MV-4-11 (cell line): ENCODE data around the gene MED13L.

ENCODE experiments used
- DNase-seq: peaks from one replicate; lab custom pipeline; 2025; lab: John Stamatoyannopoulos, UW

MED13L gene

GRCh38 chr12:116128779-116129178 lies 148.7 kb downstream of the MED13L start:
- no peak for DNase-seq

- DNase-seq, result no peak
Observed at GRCh38 chr12:116127859-116128258, 149.6 kb downstream of the MED13L start.

GRCh38 chr12:116126610-116127009 lies 150.9 kb downstream of the MED13L start:
- DNase-seq, result no peak

DNA sequence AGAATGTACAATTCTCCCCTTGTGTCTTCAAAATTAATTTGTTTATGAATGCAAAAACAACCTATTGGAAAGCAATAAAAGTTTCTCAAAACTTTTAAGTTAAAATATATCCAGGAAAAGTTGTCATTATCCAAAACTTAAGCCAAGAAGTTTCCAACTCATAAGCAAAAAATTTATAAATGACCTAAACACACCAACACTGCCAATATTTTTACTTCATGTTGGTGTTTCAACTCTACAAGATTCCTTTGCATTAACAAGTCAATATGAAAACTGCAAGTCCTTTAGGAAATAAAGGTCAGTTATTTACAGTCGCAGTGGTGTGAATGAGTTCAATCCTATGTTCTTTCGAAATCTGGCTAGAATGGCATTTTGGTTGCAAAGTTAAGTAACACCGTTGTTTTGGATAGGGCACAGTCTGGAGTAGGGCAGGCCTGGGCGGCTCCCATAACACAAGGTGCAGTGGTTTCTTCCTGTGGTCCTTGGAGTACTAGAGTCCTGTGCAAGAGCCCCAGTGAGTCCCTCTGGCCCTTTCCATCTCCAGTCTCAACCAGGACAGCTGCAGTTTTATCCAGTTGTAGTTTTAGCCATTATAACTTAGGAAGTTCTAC lies 151.4 kb downstream of the MED13L start:
- DNase-seq, result peak; percentile 66

DNA sequence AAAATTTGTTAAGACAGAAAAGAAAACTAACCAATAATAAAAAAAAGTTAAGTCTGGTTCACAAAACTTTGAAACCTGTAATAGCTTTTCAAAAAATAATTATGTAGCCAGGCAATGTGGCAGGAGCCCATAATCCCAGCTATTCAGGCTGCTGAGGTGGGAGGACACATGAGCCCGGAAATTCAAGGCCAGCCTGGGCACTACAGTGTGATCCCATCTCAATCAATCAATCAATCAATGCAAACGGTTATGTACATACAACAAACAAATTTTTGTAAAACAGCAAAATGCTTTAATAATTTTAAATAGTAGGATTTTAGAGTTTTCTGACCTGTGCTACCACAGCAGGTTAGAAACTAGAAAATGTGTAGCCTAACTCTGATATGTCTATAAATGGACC lies 152.4 kb downstream of the MED13L start:
- no peak for DNase-seq

- DNase-seq, result peak; percentile 71
Observed at GRCh38 chr12:116123451-116124258, 153.8 kb downstream of the MED13L start.

- no peak for DNase-seq
Observed at GRCh38 chr12:116122628-116123027, 154.9 kb downstream of the MED13L start.

DNA sequence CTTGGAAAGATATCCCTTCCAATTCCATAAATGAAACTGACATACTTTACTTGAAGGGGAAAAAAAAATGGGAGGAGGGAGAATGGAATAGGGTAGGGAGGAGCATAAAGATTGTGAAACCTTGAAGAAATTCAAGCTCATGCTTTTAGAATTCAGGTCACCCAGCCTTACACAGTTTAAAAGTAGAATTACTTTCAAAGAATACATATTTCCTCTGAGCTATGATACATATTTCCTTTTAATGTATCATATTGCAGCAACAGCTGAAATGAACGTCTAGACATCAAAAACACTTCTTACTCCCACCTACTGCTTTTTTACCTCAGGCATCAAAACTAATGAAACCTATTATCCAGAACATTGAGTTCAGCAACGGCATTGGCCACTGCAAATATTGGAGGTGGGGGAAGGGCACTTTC lies 156.0 kb downstream of the MED13L start:
- no peak for DNase-seq

GRCh38 chr12:116116650-116117424 lies 160.7 kb downstream of the MED13L start:
- DNase-seq, result no peak

DNA sequence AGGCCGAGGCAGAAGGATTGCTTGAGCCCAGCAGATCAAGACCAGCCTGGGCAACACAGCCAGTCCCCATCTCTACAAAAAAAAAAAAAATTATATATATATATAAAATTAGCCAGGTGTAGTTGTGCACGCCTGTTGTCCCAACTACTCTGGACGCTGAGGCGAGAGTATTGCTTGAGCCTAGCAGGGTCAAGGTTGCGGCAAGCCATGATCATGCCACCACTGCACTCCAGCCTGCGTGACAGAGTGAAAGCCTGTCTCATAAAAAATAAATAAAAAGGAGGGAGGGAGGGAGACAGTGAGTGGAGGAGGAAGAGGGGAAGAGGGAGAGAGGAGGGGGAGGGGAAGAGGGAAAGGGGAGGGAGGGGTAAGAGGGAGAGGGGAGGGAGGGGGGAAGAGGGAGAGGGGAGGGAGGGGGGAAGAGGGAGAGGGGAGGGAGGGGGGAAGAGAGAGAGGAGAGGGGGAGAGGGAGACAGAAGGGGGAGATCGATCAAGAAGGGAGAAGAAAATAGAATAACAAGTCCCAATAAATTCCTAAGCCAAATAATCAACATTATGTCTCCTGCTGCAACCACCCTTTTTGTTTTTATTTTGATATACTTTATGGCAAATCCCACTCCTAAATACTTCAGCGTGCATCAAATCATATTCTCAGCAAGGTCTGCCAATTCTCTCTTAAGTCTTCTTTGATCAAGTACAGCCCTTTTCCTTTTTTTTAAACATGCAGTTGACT lies 163.9 kb downstream of the MED13L start:
- no peak for DNase-seq

DNA sequence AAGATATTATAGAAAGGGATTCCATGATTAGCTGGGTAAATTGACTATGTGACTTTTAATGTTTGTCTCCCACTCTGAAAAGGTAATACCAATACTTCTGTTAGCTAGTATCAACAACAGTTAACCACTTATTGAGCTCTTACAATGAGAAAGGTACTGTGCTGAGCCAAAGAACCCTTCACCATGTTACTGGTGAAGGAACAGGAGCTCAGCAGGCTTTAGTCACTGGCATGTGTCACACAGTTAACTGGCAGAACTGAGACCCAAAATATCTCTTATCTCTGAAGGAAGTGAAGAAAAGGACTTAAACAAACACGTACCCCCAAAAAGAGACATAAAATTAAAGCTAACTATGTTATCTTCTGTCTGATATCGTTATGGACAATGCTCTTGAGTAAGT lies 170.6 kb downstream of the MED13L start:
- DNase-seq, result no peak

GRCh38 chr12:116104167-116104767 lies 173.2 kb downstream of the MED13L start:
- no peak for DNase-seq

- no peak for DNase-seq
Observed at GRCh38 chr12:116101991-116102390, 175.5 kb downstream of the MED13L start.

GRCh38 chr12:116099652-116100432 lies 177.7 kb downstream of the MED13L start:
- DNase-seq, result no peak

GRCh38 chr12:116096874-116097273 lies 180.6 kb downstream of the MED13L start:
- DNase-seq, result peak; percentile 21

GRCh38 chr12:116094475-116094874 lies 183.0 kb downstream of the MED13L start:
- no peak for DNase-seq

DNA sequence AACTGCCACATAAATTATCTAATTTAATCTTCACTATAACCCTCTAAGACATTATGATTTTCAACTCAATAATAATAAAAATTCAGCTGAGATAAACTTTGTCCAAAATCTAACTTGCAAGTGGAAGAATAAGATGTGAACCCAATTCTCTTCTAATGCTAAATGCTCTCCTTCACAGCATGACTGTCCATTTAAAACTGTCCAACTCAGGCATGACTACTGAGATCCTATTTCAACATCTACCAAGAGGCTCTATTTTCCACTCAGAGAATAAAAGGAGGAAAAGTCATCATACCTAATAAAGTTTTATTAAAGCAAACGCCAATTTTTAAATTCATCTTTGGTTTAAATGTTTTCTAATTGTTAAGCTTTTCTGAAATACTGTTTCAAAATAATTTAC lies 183.6 kb downstream of the MED13L start:
- no peak for DNase-seq

- DNase-seq, result no peak
Observed at GRCh38 chr12:116092776-116093175, 184.7 kb downstream of the MED13L start.

- no peak for DNase-seq
Observed at GRCh38 chr12:116092162-116092561, 185.3 kb downstream of the MED13L start.

- DNase-seq, result peak; percentile 18
Observed at GRCh38 chr12:116091579-116091978, 185.9 kb downstream of the MED13L start.

DNA sequence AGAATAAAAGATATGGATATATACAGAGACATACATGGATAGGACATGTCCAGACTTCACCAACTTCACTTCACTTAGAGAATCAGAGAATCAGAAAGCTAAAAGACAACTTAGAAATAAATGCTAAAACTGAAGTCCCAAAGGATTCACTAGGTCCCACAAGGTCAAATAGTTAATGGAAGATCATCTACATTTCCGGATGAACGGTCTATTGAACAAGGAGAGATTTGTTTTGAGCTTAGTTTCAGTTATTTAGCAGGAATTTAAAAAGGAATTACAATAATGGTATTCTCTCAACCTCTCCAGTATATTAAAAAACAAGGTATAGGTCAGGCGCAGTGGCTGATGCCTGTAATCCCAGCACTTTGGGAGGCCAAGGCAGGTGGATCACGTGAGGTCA lies 187.0 kb downstream of the MED13L start:
- no peak for DNase-seq
